GM12864 (cell line): ENCODE results near the gene BCL11A.

Source experiments
- DNase-seq: peaks from one replicate; pipeline ENCODE4 v3.0.0-alpha.2; 2011; ENCODE audit warnings: low read depth
- H3K4me3 ChIP-seq: 2 replicates; pipeline ENCODE4 v1.5.1; 2011; ENCODE audit warnings: mild to moderate bottlenecking, low read depth, low read length, control low read depth
- CTCF ChIP-seq: IDR thresholded peaks from 2 replicates; pipeline ENCODE4 v1.5.1; 2011; ENCODE audit warnings: low read depth, mild to moderate bottlenecking, moderate library complexity, low read length, control low read depth, inconsistent platforms; ENCODE audit errors: missing control alignments

Gene BCL11A

DNA sequence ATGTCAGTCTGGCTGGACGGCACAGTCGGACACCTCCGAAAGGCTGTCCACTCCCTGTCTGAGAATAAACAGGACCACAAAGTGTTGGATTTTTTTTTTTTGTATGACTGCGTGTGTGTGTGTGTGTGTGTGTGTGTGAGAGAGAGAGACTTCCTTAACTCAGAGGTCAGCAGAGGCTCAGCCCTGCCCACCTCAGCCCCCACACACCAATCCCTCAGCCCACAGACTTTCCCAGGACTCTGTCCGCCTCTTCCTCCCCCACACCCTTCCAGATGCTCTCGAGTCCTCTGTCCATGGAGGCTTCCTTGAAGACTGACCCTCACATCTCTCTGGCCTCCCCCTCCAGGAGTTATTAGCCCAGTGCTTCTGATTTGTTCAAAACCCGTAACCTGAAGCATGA, 147.3 kb downstream of the BCL11A start:
- DNase-seq, result no peak
- no peak for TF ChIP-seq CTCF
- no peak overlapping the region for H3K4me3 ChIP-seq

- no peak for DNase-seq
- H3K4me3 ChIP-seq, result no peak overlapping the region
- TF ChIP-seq CTCF, result no peak
Measured at GRCh38 chr2:60405271-60405919, 148.1 kb downstream of the BCL11A start.
